Activated CD8-positive, alpha-beta memory T cell treated with anti-CD3 and anti-CD28 coated beads, Interleukin-2, amount 50 U/mL, for 24 hours (primary cell): Measurements from ENCODE around the gene ANO10.
"Not testable (repeated sequence)": the region's sequence is repeated elsewhere in the genome, so short reads cannot be mapped to it uniquely, and the experiment has no call there.

Experiments used
- DNase-seq: peaks from one replicate; pipeline ENCODE4 v3.0.0-alpha.2; 2020; ENCODE audit errors: extremely low read depth

Gene ANO10

GRCh38 chr3:43629257-43629656 is 7.4 kb upstream of the ANO10 start:
- no peak for DNase-seq

- no peak for DNase-seq
These were observed 5.5 kb upstream of the ANO10 start for GRCh38 chr3:43627360-43627759.

GRCh38 chr3:43624619-43625305 is 3.0 kb upstream of the ANO10 start:
- DNase-seq, result no peak

GRCh38 chr3:43620831-43621655 is 768 bp downstream of the ANO10 start:
- no peak for DNase-seq

- DNase-seq, result no peak
These were observed 2.2 kb downstream of the ANO10 start for GRCh38 chr3:43619588-43619987.

- DNase-seq, result no peak
These were observed 3.7 kb downstream of the ANO10 start for GRCh38 chr3:43618142-43618541.

- DNase-seq, result no peak
These were observed 5.8 kb downstream of the ANO10 start for GRCh38 chr3:43616034-43616433.

GRCh38 chr3:43615133-43615532 is 6.7 kb downstream of the ANO10 start:
- no peak for DNase-seq

GRCh38 chr3:43613976-43614375 is 7.8 kb downstream of the ANO10 start:
- DNase-seq, result no peak

- no peak for DNase-seq
These were observed 9.4 kb downstream of the ANO10 start for GRCh38 chr3:43612419-43612818.

- DNase-seq, result no peak
These were observed 12.4 kb downstream of the ANO10 start for GRCh38 chr3:43609406-43609805.

- no peak for DNase-seq
These were observed 13.1 kb downstream of the ANO10 start for GRCh38 chr3:43608751-43609150.

- DNase-seq, result no peak
These were observed 15.5 kb downstream of the ANO10 start for GRCh38 chr3:43606284-43606683.

GRCh38 chr3:43599959-43600358 is 21.9 kb downstream of the ANO10 start:
- DNase-seq, result not testable (repeated sequence)

GRCh38 chr3:43597961-43598360 is 23.9 kb downstream of the ANO10 start:
- no peak for DNase-seq

GRCh38 chr3:43596178-43596577 is 25.6 kb downstream of the ANO10 start:
- DNase-seq, result not testable (repeated sequence)

- not testable (repeated sequence) for DNase-seq
These were observed 26.5 kb downstream of the ANO10 start for GRCh38 chr3:43595280-43595679.

- DNase-seq, result not testable (repeated sequence)
These were observed 28.2 kb downstream of the ANO10 start for GRCh38 chr3:43593588-43593987.

- not testable (repeated sequence) for DNase-seq
These were observed 29.9 kb downstream of the ANO10 start for GRCh38 chr3:43591866-43592265.

- no peak for DNase-seq
These were observed 34.5 kb downstream of the ANO10 start for GRCh38 chr3:43587303-43587702.

GRCh38 chr3:43584043-43584826 is 37.6 kb downstream of the ANO10 start:
- no peak for DNase-seq

- no peak for DNase-seq
These were observed 38.3 kb downstream of the ANO10 start for GRCh38 chr3:43583481-43583880.
